ENCODE results near the gene ATPAF2.

DNA sequence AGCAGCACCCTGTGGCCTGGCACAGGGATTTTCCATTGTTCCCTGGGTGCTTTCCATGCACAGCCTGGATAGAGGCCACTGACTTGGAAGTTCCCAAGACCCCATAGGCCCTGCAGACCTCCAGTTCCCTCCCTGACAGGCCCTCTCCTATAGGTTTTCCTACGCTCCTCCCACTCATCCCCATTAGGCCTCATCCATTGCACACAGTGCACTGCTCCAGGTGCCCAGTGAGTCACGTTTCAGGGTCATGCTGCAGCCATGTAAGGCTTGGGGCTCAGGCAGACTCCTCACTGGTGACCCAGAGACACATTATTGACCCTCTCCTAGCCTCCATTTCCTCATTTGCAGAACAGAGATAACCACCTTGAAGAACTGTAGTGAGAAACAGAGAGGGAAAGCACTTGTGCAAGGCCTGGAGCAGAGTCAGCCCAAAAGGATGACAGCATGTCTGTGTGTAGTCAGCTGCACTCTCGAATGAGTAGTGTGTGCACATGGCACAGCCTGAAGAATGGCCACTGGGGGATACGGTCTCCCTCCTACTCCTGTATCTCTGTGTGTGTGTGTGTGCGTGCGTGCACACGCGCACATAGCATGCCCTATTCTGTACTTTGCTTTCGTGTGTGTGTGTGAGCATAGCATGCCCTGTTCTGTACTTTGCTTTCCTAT, 39.5 kb downstream of the ATPAF2 start:
- TF ChIP-seq, protein P1, sequence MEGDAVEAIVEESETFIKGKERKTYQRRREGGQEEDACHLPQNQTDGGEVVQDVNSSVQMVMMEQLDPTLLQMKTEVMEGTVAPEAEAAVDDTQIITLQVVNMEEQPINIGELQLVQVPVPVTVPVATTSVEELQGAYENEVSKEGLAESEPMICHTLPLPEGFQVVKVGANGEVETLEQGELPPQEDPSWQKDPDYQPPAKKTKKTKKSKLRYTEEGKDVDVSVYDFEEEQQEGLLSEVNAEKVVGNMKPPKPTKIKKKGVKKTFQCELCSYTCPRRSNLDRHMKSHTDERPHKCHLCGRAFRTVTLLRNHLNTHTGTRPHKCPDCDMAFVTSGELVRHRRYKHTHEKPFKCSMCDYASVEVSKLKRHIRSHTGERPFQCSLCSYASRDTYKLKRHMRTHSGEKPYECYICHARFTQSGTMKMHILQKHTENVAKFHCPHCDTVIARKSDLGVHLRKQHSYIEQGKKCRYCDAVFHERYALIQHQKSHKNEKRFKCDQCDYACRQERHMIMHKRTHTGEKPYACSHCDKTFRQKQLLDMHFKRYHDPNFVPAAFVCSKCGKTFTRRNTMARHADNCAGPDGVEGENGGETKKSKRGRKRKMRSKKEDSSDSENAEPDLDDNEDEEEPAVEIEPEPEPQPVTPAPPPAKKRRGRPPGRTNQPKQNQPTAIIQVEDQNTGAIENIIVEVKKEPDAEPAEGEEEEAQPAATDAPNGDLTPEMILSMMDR (IDR thresholded peaks at IDR 0.05; ENCODE audit: low read depth, low read length, missing input control) = no peak
- no peak for TF ChIP-seq GABPA (IDR thresholded peaks at IDR 0.05 in 1 of 2, conservative IDR thresholded peaks at IDR 0.05 in 1 of 2)
- TF ChIP-seq, protein P2, sequence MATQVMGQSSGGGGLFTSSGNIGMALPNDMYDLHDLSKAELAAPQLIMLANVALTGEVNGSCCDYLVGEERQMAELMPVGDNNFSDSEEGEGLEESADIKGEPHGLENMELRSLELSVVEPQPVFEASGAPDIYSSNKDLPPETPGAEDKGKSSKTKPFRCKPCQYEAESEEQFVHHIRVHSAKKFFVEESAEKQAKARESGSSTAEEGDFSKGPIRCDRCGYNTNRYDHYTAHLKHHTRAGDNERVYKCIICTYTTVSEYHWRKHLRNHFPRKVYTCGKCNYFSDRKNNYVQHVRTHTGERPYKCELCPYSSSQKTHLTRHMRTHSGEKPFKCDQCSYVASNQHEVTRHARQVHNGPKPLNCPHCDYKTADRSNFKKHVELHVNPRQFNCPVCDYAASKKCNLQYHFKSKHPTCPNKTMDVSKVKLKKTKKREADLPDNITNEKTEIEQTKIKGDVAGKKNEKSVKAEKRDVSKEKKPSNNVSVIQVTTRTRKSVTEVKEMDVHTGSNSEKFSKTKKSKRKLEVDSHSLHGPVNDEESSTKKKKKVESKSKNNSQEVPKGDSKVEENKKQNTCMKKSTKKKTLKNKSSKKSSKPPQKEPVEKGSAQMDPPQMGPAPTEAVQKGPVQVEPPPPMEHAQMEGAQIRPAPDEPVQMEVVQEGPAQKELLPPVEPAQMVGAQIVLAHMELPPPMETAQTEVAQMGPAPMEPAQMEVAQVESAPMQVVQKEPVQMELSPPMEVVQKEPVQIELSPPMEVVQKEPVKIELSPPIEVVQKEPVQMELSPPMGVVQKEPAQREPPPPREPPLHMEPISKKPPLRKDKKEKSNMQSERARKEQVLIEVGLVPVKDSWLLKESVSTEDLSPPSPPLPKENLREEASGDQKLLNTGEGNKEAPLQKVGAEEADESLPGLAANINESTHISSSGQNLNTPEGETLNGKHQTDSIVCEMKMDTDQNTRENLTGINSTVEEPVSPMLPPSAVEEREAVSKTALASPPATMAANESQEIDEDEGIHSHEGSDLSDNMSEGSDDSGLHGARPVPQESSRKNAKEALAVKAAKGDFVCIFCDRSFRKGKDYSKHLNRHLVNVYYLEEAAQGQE (IDR thresholded peaks at IDR 0.05) = no peak
- TF ChIP-seq RAD21 (IDR thresholded peaks at IDR 0.05) = no peak
- no peak for TF ChIP-seq TAF1 (conservative IDR thresholded peaks at IDR 0.05)
- no peak for TF ChIP-seq SP1 (IDR thresholded peaks at IDR 0.05)
- TF ChIP-seq MAX (IDR thresholded peaks at IDR 0.05) = no peak
- TF ChIP-seq FOXA1 (IDR thresholded peaks at IDR 0.05) = no peak
- TF ChIP-seq, protein P3, sequence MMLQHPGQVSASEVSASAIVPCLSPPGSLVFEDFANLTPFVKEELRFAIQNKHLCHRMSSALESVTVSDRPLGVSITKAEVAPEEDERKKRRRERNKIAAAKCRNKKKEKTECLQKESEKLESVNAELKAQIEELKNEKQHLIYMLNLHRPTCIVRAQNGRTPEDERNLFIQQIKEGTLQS (IDR thresholded peaks at IDR 0.05) = no peak
- TF ChIP-seq HNF4A (conservative IDR thresholded peaks at IDR 0.05) = no peak
- TF ChIP-seq YY1 (IDR thresholded peaks at IDR 0.05) = no peak
- TF ChIP-seq RXRA (IDR thresholded peaks at IDR 0.05) = no peak
- TF ChIP-seq JUND (IDR thresholded peaks at IDR 0.05) = no peak
- TF ChIP-seq ZBTB33 (IDR thresholded peaks at IDR 0.05) = no peak
